Erythroblast (primary cell): Measurements from ENCODE around the gene CAPN15.

Source experiments
- DNase-seq, 2 experiments: peaks; one replicate each; lab custom pipeline; 2025; lab: John Stamatoyannopoulos, UW
- GATA1 ChIP-seq: IDR thresholded peaks from 2 replicates; pipeline ENCODE4 v1.6.1; 2011; ENCODE audit warnings: low read depth, mild to moderate bottlenecking, control low read depth, low read length, moderate library complexity
- POLR2A ChIP-seq: IDR thresholded peaks from 2 replicates; pipeline ENCODE4 v1.6.1; 2011; ENCODE audit warnings: mild to moderate bottlenecking, low read length

The CAPN15 gene

DNA sequence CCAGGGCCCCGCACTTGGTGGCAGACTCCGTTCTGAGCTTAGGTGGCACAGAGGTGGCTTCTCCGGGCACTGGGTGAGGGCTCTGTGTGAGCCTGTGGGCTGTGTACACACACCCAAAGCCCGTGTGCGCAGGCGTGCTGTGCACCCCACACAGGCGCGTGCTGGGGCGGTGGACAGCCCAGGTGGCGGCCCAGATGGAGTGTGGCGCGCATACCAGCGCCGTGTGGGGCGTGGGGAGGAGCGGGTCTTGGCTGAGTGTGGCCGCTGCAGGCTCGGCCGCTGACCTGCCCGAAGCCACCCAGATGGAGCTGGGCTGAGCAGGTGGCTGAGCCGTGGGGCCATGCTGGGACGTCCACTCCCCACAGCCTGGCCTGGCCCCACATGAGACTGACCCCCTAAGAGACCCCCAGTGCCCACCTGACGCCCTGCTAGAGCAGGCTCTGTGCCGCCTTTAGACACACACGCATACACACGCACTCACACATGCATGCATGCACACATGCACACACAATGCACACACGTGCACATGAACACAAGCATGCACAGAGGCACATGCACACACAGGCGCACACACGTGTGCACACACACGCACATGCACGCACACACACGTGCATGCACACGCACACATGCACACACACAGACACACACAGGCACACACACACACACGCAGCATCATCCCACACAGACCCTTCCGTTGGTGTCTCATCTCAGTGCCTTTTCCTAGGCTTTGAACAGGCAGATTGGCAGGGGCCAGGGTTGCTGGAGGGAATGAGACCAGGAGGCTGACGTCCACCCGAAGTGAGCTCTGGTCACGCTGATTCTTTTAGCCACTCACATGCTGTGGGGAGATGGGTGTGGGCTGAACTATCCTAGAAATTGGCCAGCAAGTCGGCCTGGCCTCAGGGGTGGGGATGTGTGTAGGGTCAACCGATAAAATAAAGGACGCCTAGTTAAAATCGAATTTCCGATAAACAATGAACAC lies 34.7 kb downstream of the CAPN15 start:
- TF ChIP-seq GATA1 (no peak), POLR2A (no peak)

DNA sequence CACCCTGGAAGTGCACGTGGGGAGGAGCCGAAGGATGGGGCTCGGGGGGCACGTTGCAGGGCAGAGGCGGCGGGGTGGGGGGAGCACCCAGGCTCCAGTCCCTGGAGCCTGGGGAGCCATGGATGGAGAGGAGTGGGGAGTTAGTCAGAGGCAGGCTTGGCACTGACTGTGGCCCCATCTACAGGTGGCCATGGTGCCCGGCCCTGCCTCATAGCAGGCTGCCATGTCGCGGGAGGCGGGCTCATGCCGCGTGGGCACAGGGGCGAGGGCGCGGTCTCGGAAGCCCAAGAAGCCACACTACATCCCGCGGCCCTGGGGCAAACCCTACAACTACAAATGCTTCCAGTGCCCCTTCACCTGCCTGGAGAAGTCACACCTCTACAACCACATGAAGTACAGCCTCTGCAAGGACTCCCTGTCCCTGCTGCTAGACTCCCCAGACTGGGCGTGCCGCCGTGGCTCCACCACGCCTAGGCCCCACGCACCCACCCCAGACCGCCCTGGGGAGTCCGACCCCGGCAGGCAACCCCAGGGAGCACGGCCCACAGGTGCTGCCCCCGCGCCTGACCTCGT lies 35.6 kb downstream of the CAPN15 start:
- DNase-seq, result no peak

More for the DNA sequence above, 34.7 kb downstream of the CAPN15 start:
- no peak for DNase-seq

DNA sequence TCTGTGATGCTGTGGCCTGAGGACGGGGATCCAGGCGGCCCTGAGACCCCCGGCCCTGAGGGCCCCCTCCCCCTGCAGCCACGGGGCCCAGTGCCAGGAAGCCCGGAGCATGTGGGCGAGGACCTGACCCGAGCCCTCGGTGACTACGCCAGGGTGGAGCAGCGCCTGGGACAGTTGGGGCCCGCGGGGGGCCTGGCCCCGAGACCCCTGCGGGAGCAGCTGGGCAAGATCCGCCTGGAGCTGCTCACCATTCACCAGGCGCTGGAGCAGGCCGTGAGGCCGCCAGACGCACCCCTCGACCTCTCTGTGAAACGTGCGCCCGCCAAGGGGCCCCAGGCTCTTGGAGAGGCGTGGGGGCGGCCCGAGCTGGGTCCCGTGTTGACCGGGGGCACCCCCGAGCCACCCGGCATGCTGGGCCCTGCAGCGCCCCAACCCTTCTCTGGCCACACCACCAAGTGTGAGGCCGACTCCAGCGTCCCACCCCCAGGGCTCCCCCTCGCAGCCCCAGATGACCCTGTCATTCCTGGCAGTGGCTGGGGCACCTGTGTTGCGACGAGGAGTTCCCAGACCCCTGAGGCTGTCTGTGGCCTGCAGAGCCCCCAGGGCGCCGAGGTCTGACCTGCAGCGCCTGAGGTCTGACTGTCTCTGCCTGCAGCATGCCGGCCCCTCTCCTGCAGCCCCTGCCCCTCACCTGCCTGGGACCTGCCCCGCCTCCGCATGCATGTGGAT lies 37.3 kb downstream of the CAPN15 start:
- no peak for DNase-seq
- no peak for TF ChIP-seq POLR2A
- TF ChIP-seq GATA1, result no peak

More for the DNA sequence above, 35.6 kb downstream of the CAPN15 start:
- TF ChIP-seq POLR2A, result no peak
- no peak for TF ChIP-seq GATA1

DNA sequence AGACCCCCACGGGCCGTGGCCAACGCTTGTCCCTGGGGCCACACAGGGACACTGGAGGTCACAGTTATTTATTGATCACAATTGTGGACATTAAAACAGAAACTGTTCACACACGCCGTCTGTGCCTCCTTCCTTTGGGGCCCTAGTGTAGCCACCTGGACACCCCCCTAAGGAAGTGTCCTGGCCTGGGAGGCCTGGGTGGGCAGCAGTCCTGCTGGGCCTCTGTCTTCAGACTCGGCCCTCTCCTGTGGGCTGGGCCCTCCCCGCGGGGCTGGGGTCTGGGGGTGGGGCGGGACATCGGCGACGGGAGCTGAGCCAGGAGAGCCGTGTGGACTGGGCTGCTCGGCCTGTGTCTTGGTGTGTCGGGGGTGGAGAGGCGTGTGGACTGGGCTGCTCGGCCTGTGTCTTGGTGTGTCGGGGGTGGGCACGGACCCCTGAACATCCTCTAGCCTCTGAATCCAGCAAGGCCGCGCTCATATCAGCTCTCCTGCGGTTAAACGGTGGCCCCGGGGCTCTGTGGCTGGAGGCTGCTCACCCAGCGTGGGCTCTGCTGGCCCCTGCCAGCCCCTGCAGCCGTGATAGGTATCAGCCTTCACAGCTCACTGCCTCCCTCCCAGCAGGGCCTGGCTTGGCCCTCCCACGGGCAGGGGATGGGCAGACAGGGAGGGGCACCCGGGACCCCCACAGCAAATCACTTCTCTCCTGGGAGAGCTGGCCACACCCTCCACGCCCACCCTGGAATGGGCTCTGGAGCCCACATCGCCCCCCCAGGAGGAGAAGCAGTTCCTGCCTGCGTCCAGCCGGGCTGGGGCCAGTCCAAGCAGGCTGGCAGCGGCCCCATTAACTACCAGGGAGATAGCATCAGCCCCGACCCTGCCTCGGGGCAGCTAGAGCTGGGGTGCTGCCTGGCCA lies 38.2 kb downstream of the CAPN15 start:
- peak; percentile 56 to 68 for DNase-seq
- TF ChIP-seq POLR2A (no peak), GATA1 (no peak)

DNA sequence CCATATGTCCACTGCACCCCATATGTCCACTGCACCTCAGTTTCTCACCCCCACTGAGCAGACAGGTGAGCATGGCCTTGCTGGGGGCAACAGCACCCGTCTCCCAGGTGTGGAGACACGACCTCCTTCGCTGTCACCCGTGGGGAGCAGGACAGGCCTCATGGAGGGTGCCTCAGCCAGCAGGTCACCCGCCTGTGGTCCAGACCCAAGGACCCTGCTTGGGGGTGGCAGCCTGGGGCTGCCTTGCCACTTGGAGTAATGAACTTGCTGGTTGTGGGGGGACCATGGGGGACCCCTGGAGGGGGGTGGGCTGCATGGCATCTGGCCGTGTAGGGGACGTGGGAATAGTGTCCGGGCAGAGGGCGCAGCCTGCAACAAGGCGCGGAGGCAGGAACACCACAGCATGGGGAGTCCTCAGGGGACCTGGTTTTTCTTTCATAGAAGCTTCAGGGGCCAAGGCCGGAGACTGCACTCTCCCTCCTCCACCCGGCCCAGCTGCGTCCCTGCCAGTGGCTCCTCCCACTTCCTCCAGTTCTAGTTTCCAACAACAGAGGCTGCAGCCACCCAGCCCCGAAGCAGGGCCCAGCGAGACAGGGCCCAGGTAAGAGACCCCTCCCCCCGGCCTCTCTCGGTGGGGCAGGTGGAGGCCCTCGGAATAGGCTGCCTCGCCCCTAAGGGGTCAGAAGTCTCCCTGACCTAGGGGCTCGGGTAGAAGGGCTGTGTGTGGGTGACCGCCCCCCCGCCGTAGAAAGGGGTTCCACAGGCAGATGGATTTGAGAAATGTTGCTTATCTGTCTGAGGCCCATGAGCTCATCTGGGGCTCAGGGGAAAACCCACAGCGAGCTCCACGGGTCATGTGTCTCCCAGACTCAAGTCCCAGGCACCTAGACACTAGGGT lies 39.2 kb downstream of the CAPN15 start, which contains the start of gene NHLRC4:
Gene NHLRC4, plus strand, starts transcription at position 531 of the 898 bp plus-strand sequence. CDS start 1,043 bp downstream, outside the sequence.
- TF ChIP-seq GATA1, result no peak
- peak; percentile 68 for TF ChIP-seq POLR2A
- DNase-seq, result peak; percentile 92 to 93

DNA sequence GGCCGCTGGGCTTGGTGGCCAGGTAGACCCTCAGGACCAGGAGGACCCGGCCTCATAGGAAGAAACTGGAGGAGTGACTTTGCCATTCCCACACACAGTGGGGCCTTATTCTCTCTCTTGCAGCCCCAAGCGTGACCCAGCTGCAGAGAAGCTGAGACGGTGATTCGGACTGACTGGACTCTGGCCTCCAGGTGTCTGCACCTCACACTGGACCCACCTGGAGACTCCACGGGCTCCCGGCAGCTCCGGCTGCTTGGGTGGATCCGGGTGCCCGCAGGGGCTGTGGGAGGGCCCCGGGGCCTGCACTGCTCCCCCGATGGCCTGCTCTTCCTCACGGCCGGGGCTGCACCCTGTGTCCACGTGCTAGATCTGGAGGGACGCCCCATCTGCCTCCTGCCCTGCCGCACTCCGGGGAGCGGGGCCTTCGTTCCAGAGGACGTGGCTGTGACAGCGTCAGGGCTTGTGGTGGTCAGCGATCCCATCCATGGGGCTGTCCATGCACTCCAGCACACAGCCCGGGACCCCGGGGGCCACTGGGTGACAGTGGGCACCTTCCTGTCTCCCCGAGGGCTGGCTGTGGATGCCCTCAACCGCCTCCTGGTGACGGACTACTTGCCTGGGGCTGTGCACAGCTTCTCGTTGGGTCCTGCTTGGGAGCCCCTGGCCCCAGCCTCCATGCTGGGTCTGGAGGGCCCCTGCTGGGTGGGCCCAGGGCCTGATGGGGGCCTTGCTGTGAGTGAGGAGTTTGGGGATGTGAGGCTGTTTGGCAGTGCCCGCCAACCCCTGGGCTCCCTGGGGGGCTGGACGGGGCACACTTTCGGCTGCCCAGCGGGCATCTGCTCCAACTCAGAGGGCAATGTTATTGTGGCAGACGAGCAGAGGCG lies 40.1 kb downstream of the CAPN15 start:
- TF ChIP-seq POLR2A, result peak; percentile 60
- TF ChIP-seq GATA1, result no peak
- no peak for DNase-seq

DNA sequence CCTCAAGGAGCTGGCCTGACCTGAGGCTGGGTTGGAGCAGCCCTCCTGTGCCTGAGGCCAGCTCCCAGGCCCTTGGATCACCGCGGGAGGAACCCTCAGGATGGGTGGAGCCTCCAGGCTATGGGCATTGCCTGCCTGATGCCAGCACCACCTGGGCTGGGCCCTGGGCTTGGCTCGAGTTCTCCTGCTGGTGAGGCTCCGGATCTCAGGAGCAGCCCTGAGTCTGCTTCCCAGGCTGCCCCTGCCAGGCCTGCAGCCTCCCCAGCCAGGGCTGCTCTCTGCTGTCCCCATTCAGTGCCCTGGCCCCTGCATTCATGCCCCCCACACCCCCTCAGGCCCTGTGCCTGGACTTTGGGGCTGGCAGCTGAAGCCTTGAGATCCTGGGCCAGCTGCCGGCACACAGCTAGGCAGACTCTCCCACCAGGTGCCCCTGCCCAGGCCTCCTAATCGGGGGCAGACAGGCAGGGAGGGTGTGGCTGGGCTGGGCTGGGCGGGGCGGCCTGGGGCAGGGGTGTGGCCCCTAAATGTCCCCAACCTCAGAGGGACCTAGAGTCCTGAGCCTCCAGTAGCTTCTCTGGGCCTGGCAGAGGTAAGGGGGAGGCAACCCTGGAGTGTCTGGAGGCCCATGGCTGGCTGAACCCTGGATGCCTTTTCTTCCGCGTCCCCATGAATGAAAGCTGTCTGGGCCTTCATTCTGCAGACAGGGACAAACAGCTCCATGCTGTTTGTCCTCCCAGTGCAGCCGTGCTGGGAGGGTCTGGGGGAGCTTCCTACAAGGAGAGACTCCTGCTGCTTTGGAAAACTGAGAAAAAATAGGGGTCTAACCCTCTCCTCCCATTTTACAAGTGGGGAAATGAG lies 41.1 kb downstream of the CAPN15 start:
- DNase-seq, result peak; percentile 94 to 97
- TF ChIP-seq POLR2A (peak; percentile 95), GATA1 (no peak)

DNA sequence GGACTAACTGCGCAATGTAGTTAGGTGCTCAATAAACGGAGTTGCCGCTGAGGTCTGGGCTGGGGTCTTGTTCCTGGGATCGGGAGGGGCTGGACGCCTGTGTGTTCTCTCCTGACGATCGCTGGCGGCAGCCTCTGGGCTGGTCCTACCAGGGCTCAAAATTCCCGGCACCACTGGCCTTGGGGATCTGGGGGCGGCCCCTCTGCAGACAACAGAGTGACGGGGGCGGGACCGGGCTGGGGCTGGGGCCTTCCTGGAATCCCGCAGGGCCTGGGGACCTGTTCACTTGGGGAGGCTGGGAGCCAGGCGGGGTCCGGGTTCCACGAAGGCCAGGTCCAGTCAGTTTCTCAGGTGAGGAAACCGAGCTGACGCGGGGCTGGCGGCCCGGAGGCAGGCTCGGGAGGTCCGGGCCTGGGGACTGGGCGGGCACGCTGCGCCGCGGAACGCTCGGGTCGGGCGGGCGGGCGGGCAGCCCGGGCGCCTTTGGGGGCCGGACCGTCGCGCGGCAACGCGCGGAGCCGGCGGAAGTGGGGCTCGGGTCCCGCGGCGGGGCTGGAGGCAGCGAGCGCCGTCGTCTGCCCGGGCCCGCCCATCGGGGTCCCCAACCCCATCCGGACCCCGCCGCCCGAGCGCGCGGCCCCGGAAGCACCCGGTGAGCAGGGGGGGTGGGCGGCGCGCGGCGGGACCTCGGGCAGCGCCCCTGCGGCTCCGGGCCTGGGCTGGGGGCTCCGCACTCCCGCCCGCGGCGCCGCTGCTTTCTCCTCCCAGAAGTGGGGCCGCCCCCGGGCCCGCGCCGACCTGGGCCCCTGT lies 42.1 kb downstream of the CAPN15 start, which contains the start of gene PIGQ:
Gene PIGQ, plus strand, starts transcription at position 524 of the 810 bp plus-strand sequence. CDS start 4,107 bp downstream, outside the sequence.
- peak; percentile 79 to 85 for DNase-seq
- TF ChIP-seq POLR2A, result no peak
- TF ChIP-seq GATA1, result no peak

DNA sequence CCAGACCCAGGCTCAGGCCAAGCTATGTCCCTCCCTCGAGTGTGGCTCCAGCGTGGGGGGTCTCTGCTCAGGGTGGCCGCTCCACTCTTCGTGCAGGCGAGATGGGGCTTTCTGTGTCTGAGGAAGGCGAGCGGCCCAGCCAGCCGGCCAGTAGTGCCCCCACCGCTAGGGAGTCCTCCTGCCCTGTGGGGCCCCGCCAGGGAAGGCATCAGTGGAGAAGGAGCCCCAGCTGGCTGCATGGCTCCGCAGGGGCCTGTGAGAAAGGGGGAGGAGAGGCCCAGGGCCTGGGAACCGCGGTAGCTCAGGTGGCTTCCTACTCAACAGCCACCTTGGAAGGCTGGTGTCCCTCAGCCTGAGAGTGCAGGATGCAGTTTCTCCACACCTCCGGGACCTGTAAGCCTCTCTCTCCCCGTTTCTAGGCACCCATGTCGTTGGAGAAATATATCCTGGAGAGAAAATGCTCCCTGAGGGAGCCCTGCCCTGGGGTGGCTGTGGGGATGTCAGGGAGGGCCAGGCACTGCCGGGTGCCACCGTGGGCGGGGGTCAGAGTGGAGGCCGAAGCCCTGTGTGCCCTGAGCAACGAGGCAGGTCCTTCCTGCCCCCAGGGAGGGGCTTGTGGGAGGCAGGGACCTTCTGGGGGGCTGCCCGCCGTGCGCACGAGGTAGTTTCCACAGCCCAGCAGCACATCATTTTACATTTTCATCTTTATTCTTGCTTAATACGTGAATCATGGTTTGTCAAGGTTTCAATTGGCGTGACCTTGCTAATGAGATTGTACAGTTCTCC lies 45.5 kb downstream of the CAPN15 start:
- no peak for DNase-seq
- TF ChIP-seq GATA1 (no peak), POLR2A (peak; percentile 26)
